ENCODE measurements around the gene DNAAF8. TPM values are rescaled to one million over a fixed set of nuclear protein-coding genes. Genes with fewer than 3 reads are reported as not detected.

The DNAAF8 gene
- total and polyA plus RNA-seq, 2 of the 4 experiments (the other 2 are of a cell fraction): 0.54 to 1.7 TPM

- no peak overlapping the region for H3K23ac ChIP-seq (ENCODE audit: low read depth, low read length)
- no peaks in the 10 kb centered on the region for H3K9me1 ChIP-seq (ENCODE audit: insufficient read depth, low read length)
- 89% methylated on average over 3 of the region's 5 CpGs; no CpG with 5 or more reads in 1 of the 2 experiments for WGBS, 2 experiments (ENCODE audit: extremely low coverage in 2 of 2, insufficient read length in 1 of 2)
- H2AK5ac ChIP-seq (ENCODE audit: low read depth, low read length): no peak overlapping the region
- 0 out of 2 replicates have a peak, but pooled peaks cover 2% of the 10 kb centered on the region for H3K27me3 ChIP-seq (ENCODE audit: control insufficient read depth, insufficient read depth, low read length)
- dilution Hi-C loops (cut with HindIII; ENCODE audit: low sequenced_read_pairs, unreplicated experiment): no loop called here
- no peak overlapping the region for H3K4me2 ChIP-seq (ENCODE audit: low read depth, low read length)
- no peak overlapping the region for H2BK5ac ChIP-seq (ENCODE audit: low read depth, low read length, poor library complexity, severe bottlenecking)
- DNase-seq: no peak
- no peak overlapping the region for H4K5ac ChIP-seq (ENCODE audit: low read depth, low read length)
- intact Hi-C loops (cut with micrococcal nuclease): no loop called here
- H3K56ac ChIP-seq (ENCODE audit: extremely low read depth, insufficient read depth, low read length): no peak overlapping the region
- ATAC-seq (ENCODE audit: low read depth): no peak
- no peak overlapping the region for H3K18ac ChIP-seq (ENCODE audit: low read depth, low read length)
- no peaks in the 10 kb centered on the region for H3K79me1 ChIP-seq (ENCODE audit: low read depth in 1 of 2, low read length in 2 of 2)
- H3K4ac ChIP-seq (ENCODE audit: low read depth, low read length): no peak overlapping the region
- CTCF ChIA-PET: no interaction called here
- no peak overlapping the region for H4K91ac ChIP-seq (ENCODE audit: insufficient read depth, low read depth, low read length)
- no peak overlapping the region for H3K27ac ChIP-seq (ENCODE audit: insufficient read depth, low read length)
- H2AK9ac ChIP-seq (replicated peaks; ENCODE audit: low read depth, low read length, poor library complexity): no peak overlapping the region
- H3K36me3 ChIP-seq (ENCODE audit: control insufficient read depth, insufficient read depth, low read length): no peaks in the 10 kb centered on the region
- no peak overlapping the region for H4K8ac ChIP-seq (ENCODE audit: low read depth in 2 of 2, low read length in 2 of 2)
- H2AFZ ChIP-seq (replicated peaks; ENCODE audit: low read length, poor library complexity): no peak overlapping the region
- no peaks in the 10 kb centered on the region for H4K20me1 ChIP-seq (ENCODE audit: insufficient read depth, low read length)
- in situ Hi-C loops (cut with MboI; ENCODE audit: low sequenced_read_pairs): no loop called here
- H3K14ac ChIP-seq (replicated peaks; ENCODE audit: low read depth, low read length): no peak overlapping the region
- POLR2A ChIA-PET (ENCODE audit: unreplicated experiment): no interaction called here
- no peak overlapping the region for H3K4me3 ChIP-seq (ENCODE audit: insufficient read depth, low read depth, low read length)
- no TSS peak for BruUV-seq (replicated peaks)
- no peak overlapping the region for H2BK120ac ChIP-seq (ENCODE audit: low read depth, low read length)
- H2BK15ac ChIP-seq (ENCODE audit: low read depth, low read length): no peak overlapping the region
- no peak overlapping the region for H2BK20ac ChIP-seq (ENCODE audit: low read depth, low read length)
- H3K9me3 ChIP-seq (ENCODE audit: control insufficient read depth, insufficient read depth, low read length): no peaks in the 10 kb centered on the region
- H3K9ac ChIP-seq (ENCODE audit: low read depth, low read length): no peak overlapping the region
- no peaks in the 10 kb centered on the region for H3K4me1 ChIP-seq (ENCODE audit: control insufficient read depth, insufficient read depth, low read length)
- TF ChIP-seq CEBPB (IDR thresholded peaks at IDR 0.05; ENCODE audit: low read depth, low read length) (no peak), FOS (IDR thresholded peaks at IDR 0.05; ENCODE audit: low read depth, low read length) (no peak), RAD21 (IDR thresholded peaks at IDR 0.05; ENCODE audit: low read length) (no peak), MAZ (IDR thresholded peaks at IDR 0.05; ENCODE audit: borderline replicate concordance, low read depth, low read length) (no peak), RCOR1 (IDR thresholded peaks at IDR 0.05; ENCODE audit: insufficient replicate concordance, low read length) (no peak), ELK1 (IDR thresholded peaks at IDR 0.05; ENCODE audit: borderline replicate concordance, low read depth, low read length) (no peak), CTCF (conservative IDR thresholded peaks at IDR 0.05; ENCODE audit: low read depth, low read length) (no peak)
Measured at GRCh38 chr16:4778050-4778392, 43.7 kb downstream of the DNAAF8 start.

All from IMR-90 (cell line).